AG10803 (cell line): ENCODE data around the gene ASGR1.

Experiments used
- DNase-seq: peaks from one replicate; pipeline ENCODE4 v3.0.0; 2010; ENCODE audit warnings: low read depth
- H3K4me3 ChIP-seq: 2 replicates; pipeline ENCODE4 v1.5.1; 2011; ENCODE audit warnings: mild to moderate bottlenecking, low read length, control low read depth
- CTCF ChIP-seq: conservative IDR thresholded peaks from 2 replicates; pipeline ENCODE4 v1.5.1; 2011; ENCODE audit warnings: mild to moderate bottlenecking, low read length, control low read depth, inconsistent platforms

The ASGR1 gene

GRCh38 chr17:7207120-7208001, 28.2 kb upstream of the ASGR1 start:
- no peak overlapping the region for H3K4me3 ChIP-seq
- DNase-seq: no peak
- TF ChIP-seq CTCF: no peak

- TF ChIP-seq CTCF: no peak
- DNase-seq: no peak
- H3K4me3 ChIP-seq: peak overlapping the region; percentile 70
Measured at GRCh38 chr17:7205561-7205960, 26.4 kb upstream of the ASGR1 start.

GRCh38 chr17:7204828-7205461, 25.8 kb upstream of the ASGR1 start:
- no peak for TF ChIP-seq CTCF
- peak overlapping the region; percentile 70 for H3K4me3 ChIP-seq
- DNase-seq: peak; percentile 56

GRCh38 chr17:7204336-7204735, 25.2 kb upstream of the ASGR1 start:
- no peak for TF ChIP-seq CTCF
- no peak for DNase-seq

GRCh38 chr17:7203391-7203790, 24.2 kb upstream of the ASGR1 start:
- DNase-seq: no peak
- TF ChIP-seq CTCF: no peak
- H3K4me3 ChIP-seq: no peak overlapping the region

More at GRCh38 chr17:7204336-7204735, 25.2 kb upstream of the ASGR1 start:
- H3K4me3 ChIP-seq: peak overlapping the region; percentile 70

GRCh38 chr17:7196651-7197401, 17.7 kb upstream of the ASGR1 start:
- no peak overlapping the region for H3K4me3 ChIP-seq
- no peak for TF ChIP-seq CTCF
- DNase-seq: no peak
